HG02884 (cell line): Measurements from ENCODE around the gene ZNF547.

ENCODE experiments used
- ATAC-seq: cut with Tn5 transposase; IDR thresholded peaks from one replicate; pipeline ENCODE4 v1.9.1; 2021; ENCODE audit warnings: mild to moderate bottlenecking, moderate library complexity; ENCODE audit not compliant: unreplicated experiment

ZNF547 gene

GRCh38 chr19:57362997-57363687 is at the start of gene ZNF547, which contains the start of gene TRAPPC2B:
Gene ZNF547, plus strand, starts transcription at chr19:57363551. Its CDS starts 5,005 bp downstream, at chr19:57368556.
Gene TRAPPC2B, plus strand, starts transcription at chr19:57363551. Its CDS starts 1,283 bp downstream, at chr19:57364834.
- peak; percentile 87 for ATAC-seq

GRCh38 chr19:57314146-57314545 is 49.2 kb upstream of the ZNF547 start:
- ATAC-seq: no peak

GRCh38 chr19:57317503-57317902 is 45.8 kb upstream of the ZNF547 start:
- ATAC-seq: no peak

GRCh38 chr19:57319869-57320179 is 43.5 kb upstream of the ZNF547 start:
- no peak for ATAC-seq

- peak; percentile 98 for ATAC-seq
Observed at GRCh38 chr19:57320180-57321084, 42.9 kb upstream of the ZNF547 start, which contains the start of gene ZNF543. Gene ZNF543, plus strand, starts transcription at chr19:57320472. Its CDS starts 382 bp downstream, at chr19:57320854.

GRCh38 chr19:57321116-57321515 is 42.2 kb upstream of the ZNF547 start:
- no peak for ATAC-seq

- ATAC-seq: no peak
Observed at GRCh38 chr19:57321751-57322150, 41.6 kb upstream of the ZNF547 start.

GRCh38 chr19:57324992-57325391 is 38.4 kb upstream of the ZNF547 start:
- no peak for ATAC-seq

GRCh38 chr19:57327993-57328392 is 35.4 kb upstream of the ZNF547 start:
- no peak for ATAC-seq

- ATAC-seq: no peak
Observed at GRCh38 chr19:57334191-57334590, 29.2 kb upstream of the ZNF547 start.

GRCh38 chr19:57338877-57339276 is 24.5 kb upstream of the ZNF547 start:
- no peak for ATAC-seq

GRCh38 chr19:57342582-57342981 is 20.8 kb upstream of the ZNF547 start:
- ATAC-seq: no peak

- no peak for ATAC-seq
Observed at GRCh38 chr19:57348136-57348535, 15.2 kb upstream of the ZNF547 start.

- ATAC-seq: peak; percentile 98
Observed at GRCh38 chr19:57350877-57351805, 12.2 kb upstream of the ZNF547 start, which contains the start of gene ZNF304. Gene ZNF304, plus strand, starts transcription at chr19:57351271. Its CDS starts 394 bp downstream, at chr19:57351665.

GRCh38 chr19:57351867-57352266 is 11.5 kb upstream of the ZNF547 start:
- ATAC-seq: no peak

- no peak for ATAC-seq
Observed at GRCh38 chr19:57355916-57356315, 7.4 kb upstream of the ZNF547 start.

- no peak for ATAC-seq
Observed at GRCh38 chr19:57357406-57357805, 5.9 kb upstream of the ZNF547 start.

GRCh38 chr19:57359300-57359699 is 4.1 kb upstream of the ZNF547 start:
- no peak for ATAC-seq

- no peak for ATAC-seq
Observed at GRCh38 chr19:57362419-57362818, 932 bp upstream of the ZNF547 start.

GRCh38 chr19:57363688-57364181 is 384 bp downstream of the ZNF547 start:
- ATAC-seq: peak; percentile 15

GRCh38 chr19:57366776-57367175 is 3.4 kb downstream of the ZNF547 start:
- ATAC-seq: no peak
